CD4-positive, alpha-beta T cell (primary cell): ENCODE measurements around the gene NFKBIL1. TPM values are rescaled to one million over a fixed set of nuclear protein-coding genes. Genes with fewer than 3 reads are reported as not detected.
A peak's percentile ranks its signal among the peaks of the same experiment; 100 is the strongest.

Experiments used
- ATAC-seq: fragments of 200-7000 bp; cut with Tn5 transposase; one replicate; pipeline ENCODE4 v1.10.0; 2022; ENCODE audit warnings: mild to moderate bottlenecking; ENCODE audit not compliant: poor library complexity
- CTCF ChIA-PET: fragments of 350-600 bp; sonication (Branson Sonifier 250); formaldehyde crosslinking; loops from one replicate; lab custom pipeline; 2021; ENCODE audit warnings: antibody characterized with exemption, inconsistent platforms; lab: Charles Lee
- POLR2A ChIA-PET: fragments of 350-600 bp; sonication (Branson Sonifier 250); formaldehyde crosslinking; loops from one replicate; lab custom pipeline; 2021; ENCODE audit warnings: antibody characterized with exemption, inconsistent platforms; lab: Charles Lee
- DNase-seq, 14 experiments: peaks; one replicate each; pipeline ENCODE4 v3.0.0-alpha.2; 2013 to 2020; ENCODE audit warnings: mixed read lengths in 2 of 14
- H3K27ac ChIP-seq, 2 donors: one replicate each; pipeline versions ENCODE4 v1.5.1 to v1.7.0; 2013; ENCODE audit warnings: low read length in 2 of 2, low read depth in 1 of 2, mild to moderate bottlenecking in 1 of 2
- H3K27me3 ChIP-seq, 2 experiments: 1 replicate in 1 of 2; 2 replicates in 1 of 2; pipeline versions ENCODE4 v1.6.1 to v1.7.0; 2013; ENCODE audit warnings: low read length in 2 of 2, control low read depth in 1 of 2, mild to moderate bottlenecking in 1 of 2, moderate library complexity in 1 of 2; ENCODE audit not compliant: insufficient read depth in 2 of 2, control insufficient read depth in 1 of 2
- H3K36me3 ChIP-seq: one replicate; pipeline ENCODE4 v1.6.1; 2013; ENCODE audit warnings: low read length, control low read depth; ENCODE audit not compliant: insufficient read depth
- H3K4me1 ChIP-seq: one replicate; pipeline ENCODE4 v1.6.1; 2013; ENCODE audit warnings: low read length, control low read depth; ENCODE audit not compliant: insufficient read depth
- H3K4me3 ChIP-seq: one replicate; pipeline ENCODE4 v1.5.1; 2013; ENCODE audit warnings: mild to moderate bottlenecking, low read length, moderate library complexity
- H3K9me3 ChIP-seq, 2 experiments: 1 replicate in 1 of 2; 2 replicates in 1 of 2; pipeline versions ENCODE4 v1.6.1 to v1.7.0; 2013; ENCODE audit warnings: low read length in 2 of 2, mild to moderate bottlenecking in 2 of 2, control low read depth in 1 of 2, moderate library complexity in 1 of 2; ENCODE audit not compliant: control insufficient read depth in 1 of 2, insufficient read depth in 1 of 2
- H3K27ac Mint-ChIP-seq: one replicate; pipeline ENCODE4 v1.8.0; 2020; ENCODE audit warnings: mixed read lengths
- H3K27me3 Mint-ChIP-seq: one replicate; pipeline ENCODE4 v1.8.0; 2021; ENCODE audit warnings: mixed read lengths
- H3K36me3 Mint-ChIP-seq: one replicate; pipeline ENCODE4 v1.8.0; 2021; ENCODE audit warnings: low read depth, mixed read lengths
- H3K4me1 Mint-ChIP-seq: one replicate; pipeline ENCODE4 v1.8.0; 2021; ENCODE audit warnings: low read depth, mixed read lengths
- H3K4me3 Mint-ChIP-seq: one replicate; pipeline ENCODE4 v1.8.0; 2020; ENCODE audit warnings: mild to moderate bottlenecking, mixed read lengths
- H3K9me3 Mint-ChIP-seq: one replicate; pipeline ENCODE4 v1.8.0; 2020; ENCODE audit warnings: mixed read lengths
- CTCF ChIP-seq: fragments of 200-600 bp; IDR thresholded peaks from one replicate; pipeline ENCODE4 v1.8.0; 2022; ENCODE audit warnings: antibody characterized with exemption, mild to moderate bottlenecking
- intact Hi-C, 2 experiments: fragments of 100-400 bp; cut with DNase I in 1 of 2; cut with micrococcal nuclease in 1 of 2; formaldehyde crosslinking; loops; one replicate each; pipeline versions ENCODE4 v1.15.1 to v1.9.0; 2023 to 2025; cut with DNase I, micrococcal nuclease
- total RNA-seq, 174 experiments: library from RNA in 2 of 174; stranded (reverse) in 2 of 174; gene quantifications; one replicate each; pipeline ENCODE4 v1.2.3 and lab custom pipeline; 2021 to 2026

The NFKBIL1 gene
- total RNA-seq, 2 experiments from 2014 or later = 7.6 to 9.3 TPM

GRCh38 chr6:31568537-31568961 is 21.1 kb downstream of the NFKBIL1 start:
- Mint-ChIP-seq H3K4me1 (peaks cover 81% of the 10 kb centered on the region), H3K4me3 (peak overlapping the region; percentile 65), H3K27me3 (no peaks in the 10 kb centered on the region), H3K27ac (peak overlapping the region; percentile 95), H3K36me3 (peaks cover 36% of the 10 kb centered on the region), H3K9me3 (no peaks in the 10 kb centered on the region)
- H3K4me1 ChIP-seq = peaks cover 83% of the 10 kb centered on the region
- ATAC-seq (peak; percentile 60), DNase-seq (peak in 9 of 14 experiments; percentile 31 to 95 (median 61))
- intact Hi-C loops = loop anchor here in 1 of 2 experiments (1.0 kb wide), 1 partner anchor 8 kb away; no protein-coding TSS in a partner anchor
- ChIA-PET POLR2A (interaction anchor here (1.0 to 34.9 kb wide), 4 partner anchors 11 to 27 kb away, joined by 3 to 1160 read pairs (median 26); partner anchors contain the start of genes DDX39B, LST1, LTA and LTB), CTCF (interaction anchor here (0.9 to 4.3 kb wide), 7 partner anchors 9 to 30 kb away, joined by 3 to 38 read pairs (median 9); partner anchors contain the start of genes DDX39B and LST1)
- no peaks in the 10 kb centered on the region for H3K27me3 ChIP-seq
- no peak overlapping the region for H3K4me3 ChIP-seq
- TF ChIP-seq CTCF = no peak
- peak overlapping the region; percentile 78 to 88 for H3K27ac ChIP-seq
- H3K36me3 ChIP-seq = peaks cover 10% of the 10 kb centered on the region
- H3K9me3 ChIP-seq = no peaks in the 10 kb centered on the region

- no peaks in the 10 kb centered on the region for H3K27me3 Mint-ChIP-seq
- intact Hi-C loops = no loop called here
- DNase-seq (no peak), ATAC-seq (no peak)
- no peak for TF ChIP-seq CTCF
- no peaks in the 10 kb centered on the region for H3K27me3 ChIP-seq
- H3K36me3 Mint-ChIP-seq = peaks cover 27% of the 10 kb centered on the region
- no peak overlapping the region for H3K4me3 ChIP-seq
- peaks cover 87% of the 10 kb centered on the region for H3K4me1 Mint-ChIP-seq
- H3K27ac ChIP-seq = peak overlapping the region; percentile 78 to 88
- peak overlapping the region; percentile 95 for H3K27ac Mint-ChIP-seq
- H3K4me1 ChIP-seq = peaks cover 96% of the 10 kb centered on the region
- no peaks in the 10 kb centered on the region for H3K9me3 Mint-ChIP-seq
- no peaks in the 10 kb centered on the region for H3K9me3 ChIP-seq
- POLR2A ChIA-PET = interaction anchor here (0.7 to 34.9 kb wide), 6 partner anchors 12 to 35 kb away, joined by 3 to 1160 read pairs (median 4); partner anchors contain the start of genes DDX39B, LST1, LTA and LTB
- peak overlapping the region; percentile 11 for H3K4me3 Mint-ChIP-seq
- H3K36me3 ChIP-seq = peaks cover 1% of the 10 kb centered on the region
- CTCF ChIA-PET = interaction anchor here (1.1 to 4.3 kb wide), 5 partner anchors 10 to 28 kb away, joined by 4 to 38 read pairs (median 9); partner anchors contain the start of genes LST1 and NCR3
These were observed 22.6 kb downstream of the NFKBIL1 start for GRCh38 chr6:31569861-31570536.

- Histone ChIP-seq H3K27ac (peak within 1 kb of the TSS; percentile 84 to 87), H3K36me3 (peaks cover 6% of the 10 kb centered on the region), H3K4me3 (peak within 1 kb of the TSS; percentile 67), H3K27me3 (no peaks in the 10 kb centered on the region), H3K9me3 (no peaks in the 10 kb centered on the region), H3K4me1 (peaks cover 96% of the 10 kb centered on the region)
- ChIA-PET POLR2A (interaction anchor here (1.0 to 34.9 kb wide), 4 partner anchors 1 to 31 kb away, joined by 5 to 1160 read pairs (median 601); partner anchors contain the start of genes DDX39B, LST1, LTA and LTB), CTCF (interaction anchor here (0.6 to 12.5 kb wide), 5 partner anchors 8 to 26 kb away, joined by 3 to 169 read pairs (median 4); partner anchors contain the start of genes ATP6V1G2 and NFKBIL1)
- H3K27ac Mint-ChIP-seq = peak within 1 kb of the TSS; percentile 95
- DNase-seq = peak; percentile 52 to 89 (median 70)
- peak; percentile 65 for ATAC-seq
- TF ChIP-seq CTCF = no peak
- peaks cover 39% of the 10 kb centered on the region for H3K36me3 Mint-ChIP-seq
- H3K27me3 Mint-ChIP-seq = no peaks in the 10 kb centered on the region
- H3K4me1 Mint-ChIP-seq = peaks cover 99% of the 10 kb centered on the region
- no peaks in the 10 kb centered on the region for H3K9me3 Mint-ChIP-seq
- intact Hi-C loops = loop anchor here in 1 of 2 experiments (1.0 to 2.0 kb wide), 2 partner anchors 9 to 13 kb away; no protein-coding TSS in a partner anchor
- peak within 1 kb of the TSS; percentile 95 for H3K4me3 Mint-ChIP-seq
These were observed 24.9 kb downstream of the NFKBIL1 start, which contains the start of gene LTA for GRCh38 chr6:31572041-31572911. LTA (plus strand) TSS chr6:31572289; CDS start chr6:31572743, 454 bp downstream.
